Right lobe of liver (tissue), 6 donors: Measurements from ENCODE around the gene MYL7. TPM values are rescaled to one million over a fixed set of nuclear protein-coding genes. Genes with fewer than 3 reads are reported as not detected.

Experiments used
- ATAC-seq, 4 donors: fragments of 200-7000 bp; cut with Tn5 transposase; one replicate each; pipeline ENCODE4 v1.9.1; 2020; ENCODE audit warnings: mild to moderate bottlenecking in 4 of 4, moderate library complexity in 4 of 4
- DNase-seq, 3 donors: peaks; one replicate each; pipeline ENCODE4 v3.0.0-alpha.2; 2020
- H3K27ac ChIP-seq, 3 donors: fragments of 200-600 bp; one replicate each; pipeline ENCODE4 v1.8.0; 2022
- H3K27me3 ChIP-seq, 2 donors: fragments of 200-600 bp; one replicate each; pipeline ENCODE4 v1.8.0; 2022
- H3K36me3 ChIP-seq, 4 donors: fragments of 200-600 bp; sonication (generic) in 1 of 4; one replicate each; pipeline versions ENCODE4 v1.5.1 to v1.8.0; 2017 to 2022; ENCODE audit warnings: control low read depth in 1 of 4
- H3K4me1 ChIP-seq, 4 donors: fragments of 200-600 bp; sonication (generic) in 1 of 4; one replicate each; pipeline versions ENCODE4 v1.5.1 to v1.8.0; 2017 to 2022; ENCODE audit warnings: control low read depth in 1 of 4
- H3K4me3 ChIP-seq, 3 donors: fragments of 200-600 bp; one replicate each; pipeline ENCODE4 v1.8.0; 2022
- H3K9me3 ChIP-seq, 4 donors: fragments of 200-600 bp; sonication (generic) in 1 of 4; one replicate each; pipeline versions ENCODE4 v1.5.1 to v1.8.0; 2017 to 2022; ENCODE audit warnings: control low read depth in 1 of 4
- CTCF ChIP-seq, 4 donors: fragments of 200-600 bp in 3 of 4; fragments of 450-650 bp in 1 of 4; IDR thresholded peaks; one replicate each; pipeline versions ENCODE4 v1.5.1 to v1.8.0; 2016 to 2022; ENCODE audit warnings: antibody characterized with exemption in 4 of 4, mild to moderate bottlenecking in 2 of 4
- POLR2A ChIP-seq: fragments of 450-650 bp; IDR thresholded peaks from one replicate; pipeline ENCODE4 v1.6.1; 2017; ENCODE audit warnings: antibody characterized with exemption, mild to moderate bottlenecking
- WGBS: methylation state at CpG from one replicate; pipeline ENCODE4 v1.1.6; 2018; ENCODE audit warnings: low coverage, low lambda C conversion rate; ENCODE audit not compliant: insufficient coverage; ENCODE audit errors: missing lambda C conversion rate; 5-methylcytosine and 5-hydroxymethylcytosine counted together
- intact Hi-C, 2 donors: fragments of 100-400 bp; cut with DNase I; formaldehyde crosslinking; loops; one replicate each; pipeline versions ENCODE4 v1.11.2 to v1.14.1; 2022
- total RNA-seq, 6 experiments: library from RNA; depleted of rRNA in 2 of 6; stranded (reverse); fragments of >200 nt in 2 of 6; fragmentation: NEBNext Ultra II Directional in 3 of 6; extraction: Animal tissue kit (Norgen Biotek cat#: 25700) in 3 of 6; gene quantifications; one replicate each; pipeline versions ENCODE4 v1.1.0 to v1.2.4, GENCODE V29; 2016 to 2023
- donor health status: DM: no; HTN: yes; CAD: no.
- donor health status: DM: no; HTN: no; CAD: no.
- donor health status: DM: no; HTN: no; CAD: no.
- donor health status: DM: no; HTN: yes; CAD: no.
- donor health status: DM: no; HTN: yes; CAD: no.

Gene MYL7
- total RNA-seq, 6 experiments from 2014 or later = 2.0 TPM; not detected in 5

- DNase-seq (peak; percentile 78 to 93 (median 91)), ATAC-seq (peak; percentile 55 to 78 (median 74))
- Histone ChIP-seq H3K9me3 (no peaks in the 10 kb centered on the region), H3K27me3 (no peaks in the 10 kb centered on the region), H3K4me3 (no peak overlapping the region), H3K27ac (peak overlapping the region in 2 of 3 donors; percentile 1 to 47), H3K4me1 (peaks cover 0 to 49% (median 24%) of the 10 kb centered on the region in 4 donors), H3K36me3 (no peaks in the 10 kb centered on the region)
- WGBS = 24% methylated on average over 3 of the region's 8 CpGs
- intact Hi-C loops = no loop called here
- TF ChIP-seq CTCF (IDR thresholded peaks at IDR 0.05) (no peak), POLR2A (no peak)
Measured at GRCh38 chr7:44155191-44156185, 14.4 kb upstream of the MYL7 start.

GRCh38 chr7:44154703-44155102 is 13.6 kb upstream of the MYL7 start:
- no peaks in the 10 kb centered on the region for H3K9me3 ChIP-seq
- H3K4me1 ChIP-seq = peaks cover 0 to 44% (median 21%) of the 10 kb centered on the region in 4 donors
- DNase-seq (peak in 1 of 3 donors; percentile 14), ATAC-seq (no peak)
- no peak overlapping the region for H3K4me3 ChIP-seq
- H3K27me3 ChIP-seq = no peaks in the 10 kb centered on the region
- no peaks in the 10 kb centered on the region for H3K36me3 ChIP-seq
- TF ChIP-seq CTCF (IDR thresholded peaks at IDR 0.05) (no peak), POLR2A (no peak)
- intact Hi-C loops = no loop called here
- H3K27ac ChIP-seq = no peak overlapping the region
- WGBS = 75% methylated on average over 3 of the region's 3 CpGs

- WGBS = 100% methylated on average over 2 of the region's 5 CpGs
- Histone ChIP-seq H3K4me1 (peaks cover 0 to 36% (median 17%) of the 10 kb centered on the region in 4 donors), H3K4me3 (no peak overlapping the region), H3K36me3 (no peaks in the 10 kb centered on the region), H3K9me3 (no peaks in the 10 kb centered on the region), H3K27me3 (no peaks in the 10 kb centered on the region), H3K27ac (no peak overlapping the region)
- intact Hi-C loops = no loop called here
- peak in 1 of 3 donors; percentile 21 for DNase-seq
- TF ChIP-seq POLR2A = no peak
- no peak for TF ChIP-seq CTCF (IDR thresholded peaks at IDR 0.05)
- no peak for ATAC-seq
Measured at GRCh38 chr7:44153948-44154335, 12.8 kb upstream of the MYL7 start.

DNA sequence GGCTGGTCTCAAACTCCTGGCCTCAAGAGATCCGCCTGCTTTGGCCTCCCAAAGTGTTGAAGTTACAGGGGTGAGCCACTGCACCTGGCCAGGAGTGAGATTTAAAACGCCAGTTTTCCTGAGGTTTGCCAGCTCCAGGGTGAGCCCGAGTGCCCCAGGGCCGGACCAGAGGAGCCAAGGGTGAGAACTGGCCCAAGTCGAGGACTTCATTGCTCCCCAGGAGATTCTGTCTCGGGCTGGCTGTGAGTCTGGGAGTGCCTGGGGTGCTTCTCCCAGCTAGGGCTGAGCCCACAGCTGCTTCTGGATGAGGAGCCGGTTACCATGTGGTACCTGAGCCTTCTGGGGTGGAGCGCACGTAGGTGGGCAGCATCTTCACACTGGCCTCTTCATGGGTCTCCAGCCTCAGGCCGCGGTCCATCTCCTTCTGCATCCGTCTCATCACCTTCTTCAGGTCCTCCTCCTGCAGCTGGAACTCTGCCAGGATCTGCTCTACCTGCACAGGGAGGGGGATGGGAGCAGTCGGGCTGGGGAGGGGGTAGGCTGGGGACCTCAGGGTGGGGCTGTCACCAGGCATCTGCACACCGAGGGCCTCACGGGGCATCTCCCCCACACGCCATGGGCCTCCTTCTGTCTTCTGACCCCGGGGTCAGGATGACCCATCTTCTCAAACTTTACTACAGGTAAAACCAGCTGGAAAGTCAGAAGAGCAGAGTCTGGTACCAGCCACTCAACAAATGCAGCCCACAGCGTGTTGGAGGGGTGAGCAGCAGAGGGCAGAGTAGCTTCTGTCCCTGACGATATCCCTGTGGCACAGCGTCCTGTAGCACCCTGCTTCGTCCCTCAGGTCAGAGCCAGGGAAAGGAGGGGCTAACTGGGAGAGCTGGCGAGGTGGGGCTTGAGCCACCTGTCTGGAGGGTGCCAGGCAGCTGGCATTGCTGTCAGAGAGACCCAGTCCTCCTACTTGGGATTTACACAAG is 12.1 kb upstream of the MYL7 start:
- Histone ChIP-seq H3K4me3 (no peak overlapping the region), H3K27me3 (no peaks in the 10 kb centered on the region), H3K27ac (no peak overlapping the region), H3K4me1 (peaks cover 0 to 29% (median 14%) of the 10 kb centered on the region in 4 donors), H3K36me3 (no peaks in the 10 kb centered on the region), H3K9me3 (no peaks in the 10 kb centered on the region)
- intact Hi-C loops = no loop called here
- DNase-seq (peak in 1 of 3 donors; percentile 43), ATAC-seq (no peak)
- no peak for TF ChIP-seq POLR2A
- no peak for TF ChIP-seq CTCF (IDR thresholded peaks at IDR 0.05)
- 52% methylated on average over 6 of the region's 22 CpGs for WGBS
